ENCODE data around the gene CDC42BPB. TPM values are rescaled to one million over a fixed set of nuclear protein-coding genes. Genes with fewer than 3 reads are reported as not detected.

Gene CDC42BPB
- total RNA-seq, 2 donors from 2014 or later: 66.2 to 102 TPM

DNA sequence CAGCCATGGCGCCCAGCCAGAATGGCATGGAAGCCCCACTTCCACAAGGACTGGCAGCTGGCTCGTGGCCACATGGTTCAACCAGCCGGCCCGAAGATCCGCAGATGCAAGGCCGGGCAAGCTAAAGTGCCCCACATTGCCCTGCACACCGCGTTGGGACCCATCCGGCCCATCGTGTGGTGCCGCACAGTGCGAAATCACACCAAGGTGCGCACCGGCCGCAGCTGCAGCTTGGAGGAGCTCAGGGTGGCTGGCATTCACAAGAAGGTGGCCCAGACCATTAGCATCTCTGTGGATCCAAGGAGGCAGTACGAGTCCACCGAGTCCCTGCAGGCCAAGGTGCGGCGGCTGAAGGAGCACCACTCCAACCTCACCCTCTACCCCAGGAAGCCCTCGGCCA lies 15.9 kb downstream of the CDC42BPB start:
- DNase-seq: no peak
- 86 to 97% methylated on average over 6 to 20 of the region's 20 CpGs for WGBS, 2 donors
- intact Hi-C loops (cut with DNase I): no loop called here
- Histone ChIP-seq H3K9me3 (no peaks in the 10 kb centered on the region), H3K36me3 (replicated peaks in 1 of 2; ENCODE audit: insufficient read depth in 1 of 2, low read depth in 2 of 2) (no peaks in the 10 kb centered on the region), H3K27me3 (no peaks in the 10 kb centered on the region), H3K4me3 (no peak overlapping the region), H3K4me1 (peaks cover 30% of the 10 kb centered on the region), H3K27ac (no peak overlapping the region)
- ATAC-seq: no peak
- TF ChIP-seq POLR2A (IDR thresholded peaks at IDR 0.05) (no peak), CTCF (IDR thresholded peaks at IDR 0.05) (no peak)

DNA sequence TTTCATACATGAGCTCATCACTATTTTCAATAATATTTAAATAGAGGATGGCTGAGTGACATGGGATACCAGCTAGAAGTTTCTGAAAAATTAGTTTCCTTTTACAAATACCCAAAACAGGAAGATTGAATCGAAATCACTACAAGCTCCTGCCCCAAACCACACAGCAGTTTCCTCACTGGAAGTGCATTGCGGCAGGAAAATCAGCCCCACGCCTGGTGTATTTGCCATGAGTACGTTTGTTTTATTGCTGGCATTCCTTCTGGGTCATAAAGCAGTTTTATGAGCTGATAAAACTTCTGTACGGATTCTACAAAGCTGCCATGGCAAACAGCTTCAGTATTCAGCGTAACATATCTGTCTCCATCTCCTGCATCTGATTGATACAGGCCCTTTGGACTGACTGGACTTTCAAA lies 23.7 kb downstream of the CDC42BPB start:
- intact Hi-C loops (cut with DNase I): no loop called here
- 54 to 61% methylated on average over 6 of the region's 6 CpGs for WGBS, 2 donors

DNA sequence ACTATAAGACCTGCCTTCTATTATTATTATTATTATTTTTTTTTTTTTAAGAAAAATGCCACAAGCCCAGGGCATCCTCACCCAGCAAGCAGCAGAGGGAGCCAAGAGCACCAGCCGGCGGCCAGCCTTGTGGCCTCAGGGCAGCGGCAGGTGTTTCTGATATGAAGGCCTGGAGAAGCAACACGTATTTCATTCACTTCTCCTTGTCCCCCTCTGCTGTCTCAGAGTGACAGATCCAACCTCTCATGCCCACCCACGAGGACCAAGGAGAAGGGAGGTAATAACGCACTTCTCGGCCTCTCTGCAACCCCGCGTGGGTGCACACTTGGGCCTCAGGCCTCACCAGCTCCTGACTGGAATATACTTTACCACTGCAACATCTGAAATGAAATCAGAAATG lies 25.4 kb downstream of the CDC42BPB start:
- intact Hi-C loops (cut with DNase I): no loop called here
- no peaks in the 10 kb centered on the region for H3K36me3 ChIP-seq (replicated peaks in 1 of 2; ENCODE audit: insufficient read depth in 1 of 2, low read depth in 2 of 2)
- peak in 2 of 4 donors; percentile 42 to 50 for DNase-seq
- no peaks in the 10 kb centered on the region for H3K9me3 ChIP-seq
- H3K27ac ChIP-seq: peak overlapping the region in 1 of 4 donors; percentile 44
- ATAC-seq: peak; percentile 42
- H3K27me3 ChIP-seq: no peaks in the 10 kb centered on the region
- peaks cover 18% of the 10 kb centered on the region for H3K4me1 ChIP-seq
- WGBS, 2 donors: 42 to 46% methylated on average over 9 of the region's 9 CpGs
- no peak overlapping the region for H3K4me3 ChIP-seq
- TF ChIP-seq CTCF (IDR thresholded peaks at IDR 0.05) (peak in 4 of 7 experiments; percentile 5 to 23 (median 17)), POLR2A (IDR thresholded peaks at IDR 0.05) (no peak)

More for the DNA sequence above, 23.7 kb downstream of the CDC42BPB start:
- no peaks in the 10 kb centered on the region for H3K27me3 ChIP-seq
- no peak for TF ChIP-seq CTCF (IDR thresholded peaks at IDR 0.05)
- no peak for TF ChIP-seq POLR2A (IDR thresholded peaks at IDR 0.05)
- no peak overlapping the region for H3K4me3 ChIP-seq
- no peak for ATAC-seq
- no peak for DNase-seq
- H3K36me3 ChIP-seq (replicated peaks in 1 of 2; ENCODE audit: insufficient read depth in 1 of 2, low read depth in 2 of 2): no peaks in the 10 kb centered on the region
- H3K4me1 ChIP-seq: peaks cover 18% of the 10 kb centered on the region
- H3K27ac ChIP-seq: peak overlapping the region in 2 of 4 donors; percentile 25 to 34
- H3K9me3 ChIP-seq: no peaks in the 10 kb centered on the region

- Histone ChIP-seq H3K9me3 (no peaks in the 10 kb centered on the region), H3K36me3 (replicated peaks in 1 of 2; ENCODE audit: insufficient read depth in 1 of 2, low read depth in 2 of 2) (no peaks in the 10 kb centered on the region), H3K27me3 (no peaks in the 10 kb centered on the region), H3K4me3 (no peak overlapping the region), H3K27ac (no peak overlapping the region), H3K4me1 (peaks cover 18% of the 10 kb centered on the region)
- intact Hi-C loops (cut with DNase I): no loop called here
- DNase-seq (no peak), ATAC-seq (no peak)
- no peak for TF ChIP-seq CTCF (IDR thresholded peaks at IDR 0.05)
- no peak for TF ChIP-seq POLR2A (IDR thresholded peaks at IDR 0.05)
- 55 to 65% methylated on average over 6 of the region's 6 CpGs for WGBS, 2 donors
Observed at GRCh38 chr14:103031566-103031911, 25.8 kb downstream of the CDC42BPB start.

DNA sequence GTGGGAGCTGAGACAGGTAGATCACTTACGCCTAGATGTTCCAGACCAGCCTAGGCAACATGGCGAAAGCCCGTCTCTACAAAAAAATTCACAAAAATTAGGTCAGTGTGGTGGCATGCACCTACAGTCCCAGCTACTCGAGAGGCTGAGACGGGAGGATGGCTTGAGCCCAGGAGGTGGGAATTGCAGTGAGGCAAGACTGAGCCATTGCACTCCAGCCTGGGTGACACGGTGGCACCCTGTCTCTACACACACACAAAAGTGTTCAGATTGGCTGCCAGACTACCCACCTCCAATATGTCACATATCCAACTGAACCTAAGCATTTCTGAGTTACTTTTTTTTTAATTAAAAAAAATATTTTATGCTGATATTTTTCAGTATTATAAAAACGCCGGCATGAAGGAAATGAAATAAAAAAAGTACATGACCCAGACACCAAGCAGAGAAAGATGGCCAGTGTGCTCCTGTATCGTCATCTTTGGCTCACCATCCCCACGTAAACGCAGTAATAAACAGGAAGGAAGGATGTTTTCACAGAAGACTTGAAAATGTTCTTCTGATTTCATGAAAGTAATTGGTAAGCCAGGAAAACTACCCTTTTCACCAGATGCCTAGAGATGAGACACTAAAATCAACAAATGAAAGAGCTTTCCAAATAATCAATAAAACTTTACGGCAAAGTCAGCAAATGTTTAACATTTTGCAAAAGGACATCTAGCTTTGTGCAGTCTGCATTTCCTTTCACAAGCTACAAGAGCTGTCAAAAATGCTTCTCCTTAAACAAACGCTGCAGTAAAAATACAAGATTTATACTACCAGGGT lies 26.4 kb downstream of the CDC42BPB start:
- intact Hi-C loops (cut with DNase I): no loop called here
- TF ChIP-seq POLR2A (IDR thresholded peaks at IDR 0.05) (no peak), CTCF (IDR thresholded peaks at IDR 0.05) (no peak)
- H3K27me3 ChIP-seq: no peaks in the 10 kb centered on the region
- H3K4me1 ChIP-seq: peaks cover 18% of the 10 kb centered on the region
- H3K4me3 ChIP-seq: no peak overlapping the region
- 71 to 75% methylated on average over 13 of the region's 13 CpGs for WGBS, 2 donors
- no peaks in the 10 kb centered on the region for H3K9me3 ChIP-seq
- H3K27ac ChIP-seq: no peak overlapping the region
- ATAC-seq (no peak), DNase-seq (no peak)
- H3K36me3 ChIP-seq (replicated peaks in 1 of 2; ENCODE audit: insufficient read depth in 1 of 2, low read depth in 2 of 2): no peaks in the 10 kb centered on the region
